Measurements from ENCODE around the gene SFRP2.

DNA sequence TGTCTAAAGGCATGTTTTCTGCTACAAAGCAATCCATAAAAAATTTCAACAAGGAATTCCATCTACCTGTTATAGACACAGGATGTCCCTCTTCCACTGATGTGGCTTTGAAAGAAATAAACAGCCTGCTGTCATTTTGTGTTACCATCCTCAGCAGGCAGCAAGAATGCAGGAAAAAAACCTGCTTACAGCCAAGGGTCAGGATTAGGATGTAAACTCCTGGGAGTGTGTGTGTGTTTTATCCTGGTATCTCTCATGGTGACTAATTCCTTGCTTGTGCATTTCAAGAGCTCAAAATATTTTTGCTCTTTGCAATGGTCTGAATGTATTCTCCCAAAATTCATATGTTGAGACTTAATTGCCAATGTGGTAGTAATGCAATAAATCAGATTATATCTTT is 28.6 kb upstream of the SFRP2 start:
- TF ChIP-seq, protein P1, sequence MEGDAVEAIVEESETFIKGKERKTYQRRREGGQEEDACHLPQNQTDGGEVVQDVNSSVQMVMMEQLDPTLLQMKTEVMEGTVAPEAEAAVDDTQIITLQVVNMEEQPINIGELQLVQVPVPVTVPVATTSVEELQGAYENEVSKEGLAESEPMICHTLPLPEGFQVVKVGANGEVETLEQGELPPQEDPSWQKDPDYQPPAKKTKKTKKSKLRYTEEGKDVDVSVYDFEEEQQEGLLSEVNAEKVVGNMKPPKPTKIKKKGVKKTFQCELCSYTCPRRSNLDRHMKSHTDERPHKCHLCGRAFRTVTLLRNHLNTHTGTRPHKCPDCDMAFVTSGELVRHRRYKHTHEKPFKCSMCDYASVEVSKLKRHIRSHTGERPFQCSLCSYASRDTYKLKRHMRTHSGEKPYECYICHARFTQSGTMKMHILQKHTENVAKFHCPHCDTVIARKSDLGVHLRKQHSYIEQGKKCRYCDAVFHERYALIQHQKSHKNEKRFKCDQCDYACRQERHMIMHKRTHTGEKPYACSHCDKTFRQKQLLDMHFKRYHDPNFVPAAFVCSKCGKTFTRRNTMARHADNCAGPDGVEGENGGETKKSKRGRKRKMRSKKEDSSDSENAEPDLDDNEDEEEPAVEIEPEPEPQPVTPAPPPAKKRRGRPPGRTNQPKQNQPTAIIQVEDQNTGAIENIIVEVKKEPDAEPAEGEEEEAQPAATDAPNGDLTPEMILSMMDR (conservative IDR thresholded peaks at IDR 0.05): no peak
- no peak for TF ChIP-seq EZH2 (IDR thresholded peaks at IDR 0.05; ENCODE audit: low read depth)
